ENCODE results near the gene NCKAP5.

Gene NCKAP5

DNA sequence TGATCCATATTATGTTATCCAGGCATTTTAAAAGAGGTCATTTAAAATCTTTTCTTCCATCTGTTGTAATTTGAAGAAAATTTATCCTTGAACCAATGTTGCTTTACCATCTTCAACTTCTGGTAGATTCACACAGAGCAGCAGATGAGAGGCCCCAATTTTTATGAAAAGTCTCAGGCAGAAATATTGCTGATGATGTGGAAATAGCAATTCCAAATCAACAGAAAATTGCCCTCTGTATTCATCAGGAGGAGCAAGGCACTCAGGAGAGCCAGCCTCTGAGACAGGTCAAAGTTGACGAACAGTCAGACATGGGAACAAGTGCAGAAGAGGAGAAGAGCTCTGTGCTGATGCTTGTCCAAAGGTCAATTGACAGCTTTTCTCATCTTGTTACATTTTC is 444.9 kb downstream of the NCKAP5 start:
- DNase-seq = no peak

DNA sequence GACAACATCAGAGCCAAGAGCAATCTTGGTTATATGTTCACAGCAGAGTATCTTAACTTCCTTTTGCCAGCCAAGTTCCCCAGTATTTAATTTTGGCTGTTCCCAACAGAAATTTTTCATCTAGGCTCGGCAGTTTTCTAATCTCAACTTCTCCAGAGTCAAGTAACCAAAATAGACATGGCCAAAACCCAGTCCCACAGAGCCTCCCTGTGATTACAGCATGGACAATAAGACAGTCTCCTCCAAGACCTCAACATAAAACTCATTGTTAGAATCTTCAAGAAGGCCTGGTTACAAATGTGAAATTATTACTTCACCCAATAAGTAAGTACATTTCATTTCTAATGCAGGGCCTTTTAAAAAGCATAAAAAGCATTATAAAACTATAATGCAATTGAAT is 445.7 kb downstream of the NCKAP5 start:
- no peak for DNase-seq

DNA sequence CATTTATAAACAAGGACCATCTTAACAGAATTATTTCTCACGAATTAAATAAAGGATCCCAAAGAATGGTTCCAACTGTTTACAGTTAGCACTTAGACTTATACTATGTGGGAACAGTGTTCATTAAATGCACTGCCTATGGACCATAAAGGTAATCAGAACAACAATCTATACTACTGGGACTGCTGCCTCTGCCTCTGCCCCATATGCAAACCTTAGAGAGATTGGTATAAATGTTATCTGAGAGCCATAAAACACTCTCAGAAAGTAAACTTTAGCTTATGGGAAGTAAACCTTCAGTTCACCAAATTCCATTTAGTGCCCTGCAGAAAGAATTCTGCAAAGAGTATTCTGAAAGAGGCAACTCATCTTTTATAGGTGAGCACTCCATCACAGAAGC is 448.0 kb downstream of the NCKAP5 start:
- no peak for DNase-seq

DNA sequence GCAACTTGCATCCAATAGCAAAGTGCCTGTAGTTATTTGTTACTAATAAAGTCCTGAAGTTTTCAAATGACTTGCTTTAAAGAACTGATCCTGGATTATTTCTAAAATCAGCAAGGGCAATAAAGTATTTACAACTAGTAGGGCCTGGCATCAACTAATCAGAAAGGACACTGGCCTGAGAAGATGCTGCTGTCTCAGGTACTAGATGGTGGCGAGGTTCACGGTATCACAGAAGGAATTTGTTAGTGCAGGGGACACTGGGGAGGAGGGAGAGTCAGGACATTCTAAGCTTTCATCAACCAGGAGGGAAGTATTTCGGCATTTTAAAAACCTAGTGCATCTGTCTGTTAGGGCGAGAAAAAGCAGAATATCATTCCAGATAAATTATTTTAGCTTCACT is 458.1 kb downstream of the NCKAP5 start:
- DNase-seq = no peak

DNA sequence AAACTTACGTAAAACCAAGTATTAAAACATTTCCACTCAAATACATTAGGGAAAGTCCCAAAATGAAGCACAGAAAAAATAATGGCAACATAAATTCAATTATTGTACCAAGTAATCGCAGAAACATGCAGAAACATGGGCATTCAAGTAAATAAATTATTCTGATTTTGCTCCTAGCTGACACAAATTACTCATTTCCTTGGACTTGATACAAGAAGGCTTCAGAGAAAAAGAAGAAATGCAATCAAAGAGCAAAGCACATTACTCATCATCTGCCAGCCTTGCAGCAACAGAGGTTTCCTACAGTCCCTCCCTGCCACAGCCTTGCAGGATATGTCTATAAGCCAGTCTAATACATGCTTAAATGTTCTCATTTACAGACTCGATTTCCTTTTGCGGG is 458.5 kb downstream of the NCKAP5 start:
- no peak for DNase-seq

DNA sequence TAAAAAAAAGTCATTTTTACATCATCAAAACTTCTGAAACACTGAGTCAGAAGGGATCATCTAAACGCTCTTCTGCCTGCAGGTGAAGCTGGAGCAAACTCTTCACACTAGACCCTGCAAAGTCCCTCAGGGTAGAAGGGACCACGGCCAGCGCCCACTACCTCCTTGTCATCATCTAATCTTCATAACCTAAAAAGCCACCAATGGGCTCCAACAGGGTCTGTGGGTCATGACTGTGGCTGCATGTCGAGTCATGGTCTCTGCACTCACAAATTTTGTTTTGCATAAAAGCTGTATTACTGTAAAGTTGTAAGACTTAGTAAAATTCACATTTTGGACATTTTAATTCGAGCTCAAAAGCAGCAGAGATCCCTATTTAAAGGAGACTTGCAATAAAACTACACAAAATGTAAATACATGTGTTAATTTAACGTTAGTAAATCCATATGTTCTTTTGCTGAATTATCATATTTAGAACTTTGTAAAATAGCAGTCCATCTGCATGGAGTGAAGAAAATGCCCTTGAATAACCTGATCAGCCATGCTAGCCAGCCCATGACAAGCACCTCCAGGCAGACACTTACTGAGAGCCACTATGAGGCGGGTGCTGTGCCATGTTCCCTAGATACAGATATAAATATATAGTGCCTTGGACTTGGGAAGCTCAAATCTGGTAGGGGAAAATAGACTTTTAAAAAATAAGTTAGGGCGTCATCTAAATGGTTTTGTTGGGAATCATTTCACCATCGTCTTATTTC is 461.0 kb downstream of the NCKAP5 start:
- no peak for DNase-seq

DNA sequence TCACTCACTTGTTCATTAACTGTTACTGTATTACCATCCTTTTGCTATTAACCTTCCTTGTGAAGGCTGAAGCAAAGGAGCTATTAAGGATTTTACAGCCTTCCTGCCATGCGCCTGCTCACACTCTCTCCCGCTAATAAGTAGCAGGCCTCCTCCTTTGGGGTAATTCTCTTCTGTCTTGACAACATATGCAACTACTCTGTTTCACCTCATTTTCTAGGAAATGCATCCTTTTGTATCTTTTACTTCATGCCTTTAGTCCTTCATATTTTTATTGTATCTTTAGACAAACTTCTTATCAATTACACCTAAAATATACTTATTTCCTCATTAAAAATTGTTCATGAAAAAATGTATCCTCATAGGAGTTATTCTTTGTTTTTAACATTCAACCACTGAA is 463.4 kb downstream of the NCKAP5 start:
- DNase-seq = no peak

DNA sequence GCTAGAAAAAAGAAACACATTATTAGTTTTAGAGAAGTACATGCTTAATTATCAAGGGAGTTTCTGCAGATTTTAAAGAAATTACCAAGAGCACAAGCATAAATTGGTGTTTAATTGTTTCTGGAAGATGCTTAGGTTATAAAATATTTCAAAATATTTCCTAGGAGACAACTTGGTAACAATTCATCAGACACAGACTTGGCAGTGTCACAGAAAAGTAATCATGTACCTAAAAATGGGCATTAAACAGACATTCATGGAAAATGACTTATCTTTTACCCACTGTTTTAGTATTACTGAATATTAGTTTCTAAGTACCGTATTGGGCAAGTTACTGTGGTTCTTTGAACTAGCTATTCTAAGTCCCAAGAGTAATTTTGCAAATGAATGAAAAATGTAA is 469.5 kb downstream of the NCKAP5 start:
- DNase-seq = no peak

DNA sequence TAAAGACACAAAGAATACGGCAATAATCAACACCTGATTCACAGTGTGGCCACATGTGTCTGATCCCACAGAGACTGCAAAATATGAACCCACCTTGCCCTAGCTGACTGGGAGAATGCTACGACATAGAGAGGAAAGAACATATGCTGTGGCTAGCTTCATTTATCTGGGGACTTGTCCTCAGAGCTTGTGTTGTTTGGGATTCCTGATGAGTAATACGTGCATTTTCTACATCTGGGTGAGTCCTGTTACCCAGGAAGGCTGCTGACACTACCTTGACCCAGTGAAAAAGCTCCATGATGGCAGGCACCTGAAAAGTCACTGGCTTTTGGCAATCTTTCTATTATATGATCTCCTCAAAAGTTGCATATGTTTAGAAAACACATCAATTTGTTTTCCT is 470.6 kb downstream of the NCKAP5 start:
- no peak for DNase-seq

DNA sequence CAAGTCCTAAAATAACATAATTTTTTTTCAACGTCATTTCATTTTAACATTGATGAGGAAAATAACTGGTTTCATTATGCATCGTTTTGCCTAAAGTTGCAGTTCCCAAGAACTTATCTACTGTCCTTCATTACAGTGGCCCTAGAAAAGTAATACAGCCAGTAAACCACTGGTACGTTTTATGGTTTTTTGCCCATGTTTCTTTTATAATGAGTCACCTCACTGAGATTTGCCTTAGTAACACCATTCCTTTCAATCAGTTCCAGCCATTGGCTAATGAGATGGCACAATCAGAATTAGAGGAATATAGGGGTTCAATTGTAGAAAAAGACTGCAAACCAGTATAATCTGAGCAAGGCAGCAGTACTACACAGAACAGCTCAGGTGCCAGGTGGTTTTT is 475.7 kb downstream of the NCKAP5 start:
- DNase-seq = no peak

DNA sequence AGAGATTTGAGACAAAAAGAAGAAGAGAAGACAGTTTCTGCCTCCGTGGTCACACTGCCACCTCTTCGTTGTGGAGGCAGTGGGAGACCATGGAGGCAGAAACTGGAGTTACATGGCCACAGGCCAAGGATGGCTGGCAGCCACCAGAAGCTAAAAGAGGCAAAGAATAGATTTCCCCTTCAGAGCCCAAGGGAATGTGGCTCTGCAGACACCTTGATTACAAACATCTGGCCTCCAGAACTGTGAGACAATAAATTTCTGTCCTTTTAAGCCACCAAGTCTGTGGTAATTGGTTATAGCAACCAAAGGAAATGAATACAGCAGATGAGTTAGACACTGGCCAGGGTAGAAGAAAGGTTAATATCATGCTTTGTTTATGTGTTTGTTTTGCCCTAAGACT is 477.9 kb downstream of the NCKAP5 start:
- no peak for DNase-seq

DNA sequence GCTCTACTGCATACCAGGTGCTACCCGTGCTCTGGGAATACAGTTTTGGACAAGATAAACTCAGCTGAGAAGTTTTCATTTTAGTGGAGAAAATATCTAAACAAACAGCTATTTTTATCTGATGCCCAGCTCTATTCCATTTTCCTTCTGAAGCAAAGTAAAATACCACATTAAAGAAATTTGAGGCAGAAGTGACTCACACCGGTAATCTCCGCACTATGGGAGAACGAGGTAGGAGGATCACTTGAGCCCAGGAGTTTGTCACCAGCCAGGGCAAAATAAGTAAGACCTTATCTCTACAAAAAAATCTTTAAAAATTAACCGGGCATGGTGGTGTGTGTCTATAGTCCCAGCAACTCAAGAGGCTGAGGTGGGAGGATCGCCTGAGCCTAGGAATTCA is 482.1 kb downstream of the NCKAP5 start:
- no peak for DNase-seq

DNA sequence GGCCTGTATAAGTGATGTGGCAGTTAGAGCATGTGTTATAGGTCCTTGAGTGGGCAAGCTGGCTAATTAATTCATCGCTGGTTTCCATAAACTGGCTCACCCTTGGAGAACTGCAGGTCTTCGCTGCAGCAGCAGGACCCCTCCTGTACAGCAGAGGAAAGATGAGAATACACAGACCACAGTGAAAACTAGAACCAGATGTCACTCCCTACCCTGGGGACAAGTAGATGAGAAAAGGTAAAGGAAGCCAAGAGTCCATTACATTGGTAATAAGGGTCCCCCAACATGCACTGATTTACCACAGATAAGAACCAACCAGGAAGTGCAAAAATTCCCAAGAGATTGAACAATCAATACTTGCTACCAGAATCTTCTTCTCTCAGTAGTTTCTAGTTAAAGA is 482.6 kb downstream of the NCKAP5 start:
- no peak for DNase-seq

DNA sequence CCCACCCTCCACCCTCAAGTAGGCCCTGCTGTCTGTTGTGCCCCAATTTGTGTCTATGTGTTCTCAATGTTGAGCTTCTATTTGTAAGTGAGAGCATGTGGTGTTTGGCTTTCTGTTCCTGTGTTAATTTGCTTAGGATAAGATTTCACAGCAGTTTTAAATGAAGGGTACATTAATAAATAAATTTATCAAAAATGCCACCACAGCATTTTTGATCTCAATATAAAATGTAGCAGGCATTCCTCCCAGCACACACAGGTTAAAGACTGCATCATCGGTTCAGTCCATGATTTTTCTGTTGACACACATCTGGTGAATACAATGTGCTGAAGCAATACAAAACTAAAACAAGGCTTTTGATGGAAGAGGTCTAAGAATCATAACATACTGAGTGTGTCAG is 486.2 kb downstream of the NCKAP5 start:
- DNase-seq = no peak

DNA sequence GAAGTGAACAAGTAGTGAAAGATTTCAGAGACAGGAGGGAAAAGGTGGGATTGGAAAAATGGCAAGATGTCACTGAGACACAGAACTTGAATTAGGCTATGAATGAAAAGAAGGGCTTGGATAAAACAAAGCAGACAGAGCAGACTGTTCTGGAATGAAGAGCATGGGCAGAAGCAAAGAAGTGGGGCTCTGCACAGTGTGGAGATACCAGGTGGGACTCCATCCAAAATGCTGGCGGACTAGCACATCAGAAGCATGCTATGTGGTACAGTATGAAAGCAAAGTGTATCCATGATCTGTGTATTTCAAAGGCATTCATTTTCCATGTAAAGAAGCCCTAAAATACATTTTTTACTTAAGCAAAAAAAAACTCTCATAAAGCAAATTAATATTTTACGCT is 487.4 kb downstream of the NCKAP5 start:
- DNase-seq = no peak

DNA sequence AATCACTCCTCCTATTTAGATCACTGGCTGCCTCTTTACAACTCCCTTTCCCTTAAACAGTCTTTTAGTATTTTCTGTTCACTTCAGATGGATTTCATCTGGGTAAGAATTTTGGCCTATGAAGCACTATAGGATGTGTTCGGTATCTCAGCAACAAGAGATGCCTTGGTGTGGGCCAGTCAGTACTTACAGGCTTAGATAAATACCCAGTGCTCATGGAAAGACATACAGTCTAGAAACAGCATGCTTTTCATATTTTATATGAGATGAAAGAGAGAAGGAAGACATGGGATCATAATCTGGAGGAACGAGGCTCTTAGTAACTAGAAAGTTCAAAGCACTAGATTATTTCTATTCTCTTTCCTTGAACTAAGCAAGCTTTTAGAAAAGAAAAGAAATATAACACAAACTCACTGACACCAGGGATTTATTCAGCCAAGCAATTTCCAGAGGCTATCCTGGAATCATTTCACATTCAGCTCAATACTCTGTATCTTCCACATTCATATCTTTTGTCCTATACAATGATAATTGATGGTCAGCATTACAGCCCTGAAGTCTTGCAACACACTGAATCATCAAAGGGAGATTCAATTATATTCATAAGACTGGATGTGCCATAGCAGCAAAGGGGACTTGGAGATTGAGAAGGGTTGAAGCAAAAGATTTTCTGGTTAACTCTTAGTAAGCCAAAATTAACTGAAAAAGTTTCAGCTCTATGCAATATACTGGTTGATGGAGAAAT is 489.4 kb downstream of the NCKAP5 start:
- DNase-seq = no peak

DNA sequence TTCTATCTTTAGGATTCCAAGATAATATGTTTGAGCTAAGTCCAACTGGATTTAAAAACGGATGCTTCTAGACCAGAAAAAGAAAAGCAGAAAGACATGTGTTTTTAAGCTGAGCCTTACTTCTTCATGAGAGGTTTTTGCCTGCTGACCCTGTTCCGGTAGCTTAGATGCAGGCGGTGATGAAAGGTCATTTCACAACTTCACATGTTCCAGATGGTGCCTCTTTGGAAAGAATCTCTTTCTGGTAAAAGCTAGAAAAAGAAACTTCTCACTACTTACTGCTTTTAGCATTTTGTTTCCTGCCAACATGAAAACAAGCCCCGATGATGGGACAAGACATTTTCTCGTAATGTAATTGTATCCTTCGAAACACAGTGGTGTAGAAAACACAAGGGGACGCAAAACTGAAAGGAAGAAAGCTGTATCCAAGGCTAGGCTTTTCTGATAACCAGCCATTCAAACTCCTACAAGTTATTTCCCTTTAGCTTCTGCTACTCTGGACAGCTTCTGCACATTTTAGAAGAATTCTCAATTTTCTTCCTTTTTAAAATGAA is 490.9 kb downstream of the NCKAP5 start:
- no peak for DNase-seq

DNA sequence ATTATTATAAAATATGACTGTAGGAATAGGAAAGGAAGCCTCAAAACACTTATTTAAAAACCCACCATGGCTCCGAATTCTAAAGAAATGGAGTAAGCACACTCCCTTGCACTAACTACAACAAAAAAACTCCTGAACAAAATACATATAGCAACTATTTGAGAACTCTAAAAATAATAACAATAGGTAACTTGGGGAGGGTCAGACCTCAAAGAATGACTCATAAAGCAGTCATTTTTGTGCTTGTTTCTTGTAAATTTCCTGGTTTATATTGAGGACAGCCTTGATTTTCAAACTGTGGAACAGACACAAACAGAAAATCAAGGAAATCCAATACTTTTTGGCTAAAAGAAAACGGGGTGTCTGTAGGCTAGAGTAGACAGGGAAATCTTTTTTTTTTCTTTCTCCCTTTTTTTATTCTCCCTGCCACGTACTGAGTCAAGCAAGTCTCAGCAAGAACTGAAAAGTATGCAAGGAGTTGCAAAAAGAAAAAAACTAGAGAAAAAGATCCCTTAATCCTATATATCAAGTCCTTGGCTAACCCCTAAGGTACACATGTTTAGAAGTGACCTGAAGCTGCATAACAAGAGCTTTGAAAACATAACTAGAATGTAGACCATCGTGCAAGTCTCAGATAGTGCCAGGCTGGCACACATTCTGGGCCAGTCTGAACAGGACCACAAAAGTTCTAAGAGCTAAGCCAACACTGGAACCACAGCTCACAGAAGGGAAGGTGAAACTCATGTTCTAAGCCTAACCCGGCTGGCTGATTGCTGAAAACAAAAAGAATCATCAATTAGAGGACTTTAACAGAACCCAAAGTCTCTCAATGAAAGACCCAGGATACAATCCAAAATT is 495.2 kb downstream of the NCKAP5 start:
- no peak for DNase-seq

DNA sequence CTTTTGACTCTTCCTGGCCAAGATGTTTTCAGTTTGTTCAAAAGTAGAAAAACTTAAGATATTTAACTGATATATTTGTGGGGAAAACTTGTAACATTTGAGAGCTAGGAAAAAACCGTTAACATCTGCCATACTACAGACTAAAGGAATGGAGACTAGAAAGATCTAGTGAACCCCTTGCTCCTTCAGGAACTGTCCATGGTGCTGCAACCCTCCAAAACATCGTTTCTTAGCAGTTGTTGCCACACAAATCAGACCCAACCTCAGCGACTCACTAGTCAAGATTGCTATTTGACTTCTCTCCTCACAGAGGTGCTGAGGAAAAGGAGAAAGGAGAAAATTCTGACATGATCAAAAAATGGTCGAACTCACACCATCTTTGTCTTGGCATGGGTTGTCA is 504.5 kb downstream of the NCKAP5 start:
- no peak for DNase-seq

DNA sequence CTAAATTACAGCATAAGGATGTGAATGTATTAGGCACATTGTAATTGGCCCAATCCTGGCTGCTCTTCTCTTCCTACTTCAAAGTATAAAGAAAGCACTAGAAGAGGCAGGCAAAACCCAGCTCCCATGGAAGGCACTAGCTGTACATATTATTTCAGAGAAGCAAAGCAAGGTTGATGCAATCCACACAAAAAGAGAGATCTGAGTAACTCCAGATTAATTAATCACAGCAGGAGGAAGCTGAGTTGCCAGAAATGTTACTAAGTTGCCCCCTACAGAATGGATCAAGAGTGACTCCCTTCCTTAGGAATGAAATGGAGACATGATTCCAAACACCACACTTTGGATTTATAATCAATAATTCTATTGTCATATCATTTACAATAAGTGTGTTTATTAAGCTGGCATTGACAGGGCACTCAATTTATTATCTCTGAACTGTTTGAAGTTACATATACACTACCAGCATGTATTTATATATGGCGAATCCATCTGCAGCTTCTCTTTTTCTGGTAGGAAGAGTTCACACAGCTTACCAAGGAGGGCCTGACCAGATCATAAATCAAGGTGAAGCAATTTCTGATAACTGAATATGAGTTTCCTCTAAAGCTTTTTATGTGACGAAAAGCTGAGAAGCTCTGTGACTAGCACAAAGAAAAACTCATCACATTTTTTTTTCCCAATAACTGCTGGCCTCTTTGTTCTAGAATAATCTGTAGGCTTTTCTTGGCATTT is 505.2 kb downstream of the NCKAP5 start:
- no peak for DNase-seq

DNA sequence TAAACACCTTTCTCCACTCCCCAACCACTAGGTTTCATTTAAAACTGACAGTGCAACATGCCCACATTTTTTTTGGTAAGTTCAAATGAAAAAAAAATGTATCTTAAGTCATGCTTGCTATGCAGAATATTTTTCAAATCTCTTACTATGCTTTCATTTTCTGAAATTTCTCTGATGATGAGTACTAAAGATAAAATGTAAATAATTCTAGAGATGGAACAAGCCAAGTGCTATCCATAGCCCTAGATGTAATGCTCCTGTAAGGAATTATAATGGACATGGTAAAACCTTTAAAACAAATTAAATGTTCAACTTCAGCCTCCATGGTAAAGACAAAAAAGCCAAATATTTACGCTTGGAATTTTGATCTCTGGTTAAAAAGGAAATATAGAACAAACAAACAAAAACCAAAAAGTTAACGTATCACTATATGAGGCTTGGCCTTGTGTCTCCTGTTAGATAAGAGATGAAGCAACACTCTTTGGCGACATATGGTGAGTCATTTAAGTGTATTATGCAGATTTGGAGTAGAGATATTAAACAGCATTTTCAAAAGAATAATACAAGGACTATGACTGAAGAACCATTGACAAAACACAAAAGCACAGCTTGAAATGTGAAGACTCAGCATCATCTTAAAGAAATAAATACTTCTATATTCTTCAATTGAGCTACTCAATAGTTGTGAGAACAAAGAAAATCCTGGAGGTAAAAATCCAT is 506.2 kb downstream of the NCKAP5 start:
- DNase-seq = no peak

DNA sequence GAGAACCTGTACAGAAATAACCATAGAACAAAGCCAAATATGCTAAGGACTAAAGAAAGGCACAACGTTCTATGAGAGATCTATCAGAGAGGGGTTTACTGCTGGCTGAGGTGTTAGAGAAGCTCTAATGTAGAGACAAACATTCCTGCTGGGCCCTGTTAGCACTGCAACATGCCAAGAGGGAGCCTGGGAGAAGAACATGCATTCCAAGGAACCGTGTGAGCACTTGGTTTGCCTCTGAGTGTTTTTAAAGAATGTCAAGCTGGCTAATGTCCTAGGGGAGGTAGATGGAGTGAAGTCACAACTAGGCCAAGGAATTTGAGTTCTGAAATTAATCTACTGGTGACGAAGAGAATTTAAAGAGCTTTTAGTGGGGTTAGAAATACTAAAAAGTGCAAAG is 514.0 kb downstream of the NCKAP5 start:
- DNase-seq = no peak
